Activated CD4-positive, alpha-beta T cell treated with anti-CD3 and anti-CD28 coated beads, Interleukin-2, amount 50 U/mL, for 24 hours (primary cell): Measurements from ENCODE around the gene SVEP1.
"Not testable (repeated sequence)": the region's sequence is repeated elsewhere in the genome, so short reads cannot be mapped to it uniquely, and the experiment has no call there.

Experiments
- DNase-seq, 2 donors: peaks; one replicate each; pipeline ENCODE4 v3.0.0-alpha.2; 2020; ENCODE audit warnings: low read depth in 1 of 2, low spot score in 1 of 2

Gene SVEP1

DNA sequence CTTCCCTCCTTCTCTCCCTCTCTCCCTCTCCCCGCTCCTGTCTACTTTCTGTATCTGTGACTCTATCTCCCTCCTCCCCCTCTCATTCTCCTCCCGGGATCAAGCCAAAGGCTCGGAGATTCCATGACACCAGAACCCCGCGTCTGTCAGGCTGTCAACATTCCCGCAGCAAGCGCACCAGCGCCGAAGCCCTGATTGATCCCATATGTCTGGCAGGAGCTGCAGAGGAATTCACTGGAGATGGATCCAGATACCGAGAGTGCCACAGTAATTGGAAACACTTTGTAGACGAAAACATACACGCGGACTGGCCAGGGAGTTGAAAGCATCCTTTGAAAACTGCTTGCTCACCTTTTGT lies 300 bp upstream of the SVEP1 start:
- DNase-seq: no peak

DNA sequence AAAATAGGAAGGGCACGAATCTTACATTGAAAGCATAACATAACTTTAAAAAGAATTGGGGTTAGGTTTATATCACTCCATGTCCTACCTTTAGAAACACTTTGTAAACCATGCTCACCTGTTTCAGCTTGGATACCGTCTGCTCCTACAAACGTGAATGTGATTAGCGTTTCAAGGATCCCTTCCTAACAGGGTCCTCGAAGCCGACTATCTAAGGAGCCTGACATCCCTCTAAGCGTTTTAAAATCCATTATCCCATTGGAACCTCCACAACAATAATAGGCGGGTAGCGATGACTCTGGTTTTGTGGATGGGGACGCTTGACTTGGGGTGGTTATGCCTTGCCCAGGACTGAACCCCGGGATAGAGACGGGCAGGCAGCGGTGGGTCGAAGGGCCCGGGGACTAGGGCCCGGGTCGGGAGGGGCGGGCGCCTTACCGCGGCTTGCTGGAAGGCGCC lies 937 bp downstream of the SVEP1 start:
- no peak for DNase-seq

- DNase-seq: no peak
Observed at GRCh38 chr9:110575945-110576344, 3.6 kb downstream of the SVEP1 start.

GRCh38 chr9:110575169-110575568 lies 4.4 kb downstream of the SVEP1 start:
- DNase-seq: no peak

DNA sequence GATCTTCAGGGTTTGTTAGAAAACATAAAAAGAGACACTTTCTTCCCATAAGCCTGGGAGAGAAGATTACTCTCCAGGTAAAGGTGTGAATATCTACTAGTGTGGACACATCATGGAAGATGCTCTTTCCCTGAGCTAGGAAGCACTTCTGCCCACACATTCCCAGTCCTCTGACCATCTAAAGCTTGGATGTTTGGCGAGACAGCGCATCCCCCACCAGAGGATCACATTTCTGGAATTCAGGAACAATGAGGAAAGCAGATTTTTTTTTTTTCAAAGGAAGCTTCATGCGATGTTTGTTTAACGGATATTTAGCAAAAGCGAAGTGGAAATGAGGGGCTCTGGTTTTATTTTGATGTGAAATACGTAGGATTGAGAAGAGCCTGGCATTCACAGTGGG lies 6.2 kb downstream of the SVEP1 start:
- DNase-seq: no peak

GRCh38 chr9:110571801-110572483 lies 7.6 kb downstream of the SVEP1 start:
- DNase-seq: no peak

- DNase-seq: no peak
Observed at GRCh38 chr9:110566156-110566555, 13.4 kb downstream of the SVEP1 start.

DNA sequence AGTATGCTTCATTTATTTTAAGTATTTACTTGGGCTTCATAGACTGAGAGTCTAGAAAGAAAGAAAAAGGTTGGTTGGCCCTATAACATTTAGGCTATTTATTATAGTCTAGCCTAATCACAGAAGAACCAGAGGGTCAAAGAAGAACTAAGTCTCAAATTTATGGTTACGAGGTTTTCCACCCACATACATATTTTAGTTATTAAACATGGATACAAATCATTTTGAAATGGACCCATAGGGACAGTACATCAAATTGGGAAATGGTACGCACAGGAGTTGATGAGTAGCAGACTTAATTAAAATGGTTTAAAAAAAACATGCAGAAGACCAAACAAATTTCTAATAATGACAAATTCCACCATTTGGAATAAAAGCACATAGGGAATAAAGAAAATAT lies 17.7 kb downstream of the SVEP1 start:
- no peak for DNase-seq

DNA sequence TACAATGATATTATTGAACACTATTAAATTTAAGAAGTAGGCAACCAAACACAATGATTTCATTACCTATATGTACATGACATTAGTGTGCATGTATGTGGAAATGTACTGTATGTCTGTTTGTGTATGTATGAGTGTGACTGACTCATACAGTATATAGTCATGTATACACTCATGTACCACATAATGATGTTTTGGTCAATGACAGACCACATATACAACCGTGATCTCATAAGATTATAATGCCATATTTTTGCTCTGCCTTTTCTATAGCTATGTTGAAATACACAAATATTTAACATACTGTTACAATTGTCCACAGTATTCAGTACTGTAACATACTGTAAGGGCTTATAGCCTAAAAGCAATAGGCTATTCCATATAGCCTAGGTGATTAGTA lies 19.7 kb downstream of the SVEP1 start:
- no peak for DNase-seq

- no peak for DNase-seq
Observed at GRCh38 chr9:110555551-110556331, 23.8 kb downstream of the SVEP1 start.

DNA sequence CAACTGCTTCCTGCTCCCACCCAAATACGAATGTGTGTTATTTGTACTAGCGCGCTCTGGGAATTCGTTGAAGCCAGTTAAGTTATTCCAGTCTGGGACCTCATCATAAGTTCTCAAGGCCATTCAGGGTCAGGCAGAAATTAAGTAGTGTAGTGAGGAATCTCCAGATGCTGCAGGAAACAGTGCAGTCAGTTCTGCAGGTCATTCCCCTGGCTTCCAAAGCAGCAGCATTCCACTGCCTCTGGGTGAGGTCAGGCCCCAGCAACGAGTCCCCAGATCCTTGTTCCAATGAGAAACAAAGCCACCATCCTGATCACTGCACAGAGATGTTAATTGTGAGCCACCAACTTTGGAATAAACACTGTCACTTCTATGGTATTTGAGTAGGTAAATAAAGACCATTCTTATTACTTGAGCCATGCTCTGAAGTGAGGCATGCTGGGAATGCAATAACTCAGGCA lies 33.1 kb downstream of the SVEP1 start:
- no peak for DNase-seq

DNA sequence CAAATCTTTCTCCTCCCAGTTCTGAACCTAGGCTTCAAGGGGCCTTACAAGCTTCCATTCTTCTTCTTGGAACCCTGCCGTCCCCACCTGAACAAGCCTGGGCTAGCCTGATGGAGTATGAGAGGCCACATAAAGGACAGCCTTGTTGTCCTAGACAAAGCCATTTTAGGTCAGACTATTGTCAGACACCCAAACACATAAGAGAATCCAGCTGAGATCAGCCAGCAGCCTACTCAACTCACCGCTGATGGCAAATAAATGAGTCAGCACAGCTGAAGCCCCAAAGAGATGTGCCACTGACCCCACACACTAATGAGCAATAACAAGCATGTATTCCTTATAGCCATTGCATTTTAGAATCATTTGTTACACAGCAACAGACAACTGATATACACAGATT lies 33.8 kb downstream of the SVEP1 start:
- DNase-seq: no peak

DNA sequence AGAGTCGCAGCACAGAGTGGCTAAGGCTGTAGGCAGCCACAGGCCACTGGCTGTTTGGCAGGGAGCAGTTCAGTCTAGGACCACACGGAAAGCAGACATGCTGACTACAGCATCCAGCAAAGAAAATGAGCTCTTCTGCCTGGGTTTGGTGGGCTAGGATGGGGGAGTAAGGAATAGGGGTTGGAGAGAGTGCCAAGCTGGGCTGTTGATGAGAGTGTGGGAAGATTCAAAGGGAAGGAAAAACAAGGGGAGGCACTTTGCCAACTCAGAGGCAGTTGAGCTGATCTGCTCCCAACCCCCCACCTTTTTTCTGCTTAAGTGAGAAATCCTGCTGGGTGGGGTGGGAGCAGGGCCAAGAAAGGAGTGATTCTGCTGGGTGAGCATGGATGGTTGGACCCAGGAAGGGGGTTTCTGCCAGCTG lies 35.9 kb downstream of the SVEP1 start:
- no peak for DNase-seq

- no peak for DNase-seq
Observed at GRCh38 chr9:110541950-110542349, 37.6 kb downstream of the SVEP1 start.

GRCh38 chr9:110538647-110539041 lies 40.9 kb downstream of the SVEP1 start:
- no peak for DNase-seq

- no peak for DNase-seq
Observed at GRCh38 chr9:110537841-110538646, 41.5 kb downstream of the SVEP1 start.

DNA sequence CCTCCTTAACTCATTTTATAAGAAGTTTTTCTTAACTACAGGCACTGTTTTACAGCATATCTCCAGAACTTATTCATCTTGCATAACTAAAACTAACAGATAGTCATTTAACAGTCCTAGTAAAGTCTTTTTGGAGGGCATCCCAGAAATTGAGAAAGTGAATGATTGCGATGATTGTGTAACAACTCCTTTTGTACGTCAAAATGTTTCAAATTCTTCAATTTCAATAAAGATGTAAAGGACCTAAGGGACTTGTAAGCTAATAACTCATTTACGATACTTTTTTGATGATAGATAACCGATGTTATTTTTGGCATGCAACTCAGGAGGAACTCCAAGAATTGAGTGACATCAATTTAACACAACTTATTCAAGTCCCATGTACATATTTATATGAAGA lies 42.7 kb downstream of the SVEP1 start:
- no peak for DNase-seq

DNA sequence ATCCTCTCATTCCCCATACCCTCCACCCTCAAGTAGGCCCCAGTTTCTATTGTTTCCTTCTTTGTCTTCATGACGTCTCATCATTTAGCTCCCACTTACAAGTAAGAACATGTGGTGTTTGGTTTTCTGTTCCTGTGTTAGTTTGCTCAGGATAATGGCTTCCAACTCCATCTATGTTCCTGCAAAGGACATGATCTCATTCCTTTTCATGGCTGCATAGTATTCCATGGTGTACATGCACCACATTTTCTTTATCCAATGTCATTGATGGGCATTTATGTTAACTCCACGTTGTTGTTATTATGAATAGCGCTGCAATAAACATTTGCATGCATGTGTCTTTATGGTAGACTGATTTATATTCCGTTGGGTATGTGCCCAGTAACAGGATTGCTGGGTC lies 45.4 kb downstream of the SVEP1 start:
- not testable (repeated sequence) for DNase-seq

DNA sequence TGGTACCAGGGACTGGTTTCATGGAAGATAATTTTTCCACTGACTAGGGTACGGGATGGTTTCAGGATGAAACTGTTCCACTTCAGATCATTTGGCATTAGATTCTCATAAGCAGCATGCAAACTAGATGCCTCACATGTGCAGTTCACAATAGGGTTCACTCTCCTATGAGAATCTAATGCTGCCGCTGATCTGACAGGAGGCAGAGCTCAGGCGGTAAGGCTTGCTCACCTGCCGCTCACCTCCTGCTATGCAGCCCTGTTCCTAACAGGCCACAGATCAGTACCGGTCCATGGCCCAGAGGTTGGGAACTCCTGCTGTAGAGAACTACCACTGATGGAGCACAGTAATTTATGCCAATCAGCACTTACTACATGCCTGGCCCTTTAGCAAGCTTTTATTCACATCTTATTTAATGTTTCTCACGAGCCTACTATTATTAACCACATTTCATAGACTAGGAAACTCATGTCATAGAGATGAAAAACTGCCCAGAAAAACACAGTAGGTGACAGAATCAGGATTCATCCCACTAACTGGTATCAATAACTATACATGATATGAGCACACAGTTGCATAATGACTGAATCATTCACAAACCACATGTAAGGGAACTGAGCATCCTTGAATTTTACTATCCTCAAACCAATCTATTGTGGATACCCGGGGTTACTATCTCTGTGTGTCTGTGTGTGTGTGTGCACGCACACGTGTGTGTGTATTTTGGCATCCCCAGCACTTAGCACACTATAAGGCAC lies 46.5 kb downstream of the SVEP1 start:
- DNase-seq: no peak

DNA sequence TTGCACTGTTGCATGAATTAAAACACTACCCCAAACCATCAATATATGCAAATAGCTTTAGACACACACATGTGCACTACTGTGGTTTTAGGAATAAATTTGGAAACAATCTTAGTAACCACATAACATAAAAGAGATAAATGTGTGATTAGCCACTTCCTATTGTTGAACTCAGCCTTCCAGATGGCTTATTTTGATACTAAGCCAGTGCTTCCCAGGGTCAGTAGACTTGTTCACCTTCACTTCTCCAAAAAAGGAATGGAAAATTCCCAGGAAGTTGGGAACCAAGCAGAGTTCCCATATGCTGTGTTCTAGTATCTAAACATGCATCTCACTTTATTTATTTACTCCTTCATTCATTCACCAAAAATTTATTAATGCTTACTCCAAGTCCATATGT lies 47.8 kb downstream of the SVEP1 start:
- no peak for DNase-seq

DNA sequence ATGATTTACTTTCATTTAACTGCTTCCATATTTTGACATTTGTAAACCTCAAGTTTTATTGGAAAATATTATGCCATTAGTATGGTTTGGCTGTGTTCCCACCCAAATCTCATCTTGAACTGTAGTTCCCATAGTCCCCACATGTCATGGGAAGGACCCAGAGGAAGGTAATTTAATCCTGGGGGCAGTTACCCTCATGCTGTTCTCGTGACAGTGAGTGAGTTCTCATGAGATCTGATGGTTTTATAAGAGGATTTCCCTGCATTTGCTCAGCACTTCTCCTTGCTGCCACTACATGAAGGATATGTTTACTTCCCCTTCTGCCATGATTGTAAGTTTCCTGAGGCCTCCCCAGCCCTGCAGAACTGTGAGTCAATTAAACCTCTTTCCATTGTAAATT lies 48.3 kb downstream of the SVEP1 start:
- not testable (repeated sequence) for DNase-seq
